H1 (cell line): Measurements from ENCODE around the gene MYH11.

ENCODE experiments used
- CBX5 ChIP-seq: fragments of 300-800, 300-1000 bp; sonication (generic); IDR thresholded peaks from 2 replicates; pipeline ENCODE4 v1.7.1; 2016; ENCODE audit warnings: antibody characterized with exemption, low read length, low read depth
- CEBPB ChIP-seq: IDR thresholded peaks from 2 replicates; pipeline ENCODE4 v1.6.1; 2012; ENCODE audit warnings: low read depth, low read length
- CREB1 ChIP-seq: IDR thresholded peaks from 2 replicates; pipeline ENCODE4 v1.6.1; 2012; ENCODE audit warnings: inconsistent platforms
- EP300 ChIP-seq, 2 experiments: IDR thresholded peaks; 1 replicate in 1 of 2; 2 replicates in 1 of 2; pipeline ENCODE4 v1.6.1; 2011 to 2012; ENCODE audit warnings: low read depth in 2 of 2, low read length in 2 of 2, mild to moderate bottlenecking in 2 of 2, borderline replicate concordance in 1 of 2, inconsistent platforms in 1 of 2, moderate library complexity in 1 of 2
- GABPA ChIP-seq: IDR thresholded peaks from 2 replicates; pipeline ENCODE4 v1.6.1; 2011; ENCODE audit warnings: mild to moderate bottlenecking, low read length, moderate library complexity, borderline replicate concordance; ENCODE audit not compliant: insufficient read depth
- HDAC6 ChIP-seq: IDR thresholded peaks from one replicate; pipeline ENCODE4 v1.7.1; 2012; ENCODE audit warnings: low read depth, mild to moderate bottlenecking, inconsistent platforms, low read length, moderate library complexity
- POLR2AphosphoS5 ChIP-seq: IDR thresholded peaks from 2 replicates; pipeline ENCODE4 v1.6.1; 2011; ENCODE audit warnings: low read depth, low read length
- RAD21 ChIP-seq, 2 experiments: IDR thresholded peaks in 1 of 2; conservative IDR thresholded peaks in 1 of 2; 2 replicates each; pipeline ENCODE4 v1.6.1; 2011; ENCODE audit warnings: low read depth in 2 of 2, low read length in 2 of 2, improper control_type of control experiment in 1 of 2, inconsistent platforms in 1 of 2, mild to moderate bottlenecking in 1 of 2, moderate library complexity in 1 of 2
- TAF1 ChIP-seq: IDR thresholded peaks from 2 replicates; pipeline ENCODE4 v1.6.1; 2011; ENCODE audit warnings: mild to moderate bottlenecking, low read depth, low read length
- TF ChIP-seq, protein P1 (sequence below), 3 experiments: IDR thresholded peaks; 1 replicate in 2 of 3; 2 replicates in 1 of 3; pipeline versions ENCODE4 v1.5.1 to v1.6.1; 2011; ENCODE audit warnings: low read length in 3 of 3, mild to moderate bottlenecking in 3 of 3, inconsistent platforms in 2 of 3, low read depth in 1 of 3, moderate library complexity in 1 of 3; ENCODE audit not compliant: insufficient read depth in 1 of 3; ENCODE audit errors: control extremely low read depth in 1 of 3
- TF ChIP-seq, protein P2 (sequence below): IDR thresholded peaks from 2 replicates; pipeline ENCODE4 v1.6.1; 2011; ENCODE audit warnings: low read length, improper control_type of control experiment

DNA sequence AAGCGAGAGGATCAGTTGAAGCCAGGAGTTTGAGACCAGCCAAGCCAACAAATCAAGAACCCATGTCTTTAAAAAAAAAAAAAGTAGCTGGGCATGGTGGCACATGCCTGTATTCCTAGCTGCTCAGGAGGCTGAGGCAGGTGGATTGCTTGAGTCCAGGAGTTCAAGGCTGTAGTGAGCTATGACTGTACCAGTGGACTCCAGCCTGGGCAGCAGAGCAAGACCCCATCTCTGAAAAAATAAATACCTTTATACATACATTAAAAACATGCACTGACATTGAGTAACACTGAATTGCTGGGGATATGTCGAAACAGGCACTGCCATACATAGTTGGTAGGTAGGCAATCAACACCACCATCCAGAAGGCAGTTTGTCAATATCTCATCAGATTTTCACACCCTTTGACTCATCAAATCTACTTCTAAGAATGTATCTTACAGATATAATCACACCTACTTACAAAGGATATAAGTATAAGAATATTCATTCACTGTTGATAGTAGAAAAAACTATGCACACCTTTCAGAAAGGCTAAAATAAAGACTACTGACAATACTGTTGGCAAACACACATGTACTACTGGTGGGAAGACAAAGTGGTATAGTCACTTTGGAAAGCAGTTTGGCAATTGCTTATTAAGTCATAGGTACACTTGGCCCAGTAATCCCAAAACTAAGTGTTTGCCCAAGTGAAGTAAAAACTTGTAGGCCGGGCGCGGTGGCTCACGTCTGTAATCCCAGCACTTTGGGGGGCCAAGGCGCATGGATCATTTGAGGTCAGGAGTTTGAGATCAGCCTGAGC lies 37.9 kb upstream of the MYH11 start:
- TF ChIP-seq CREB1 (no peak), POLR2AphosphoS5 (no peak), CEBPB (no peak), EP300 (IDR thresholded peaks at IDR 0.05; ENCODE audit: borderline replicate concordance in 1 of 2, low read depth in 2 of 2, low read length in 2 of 2) (no peak), RAD21 (IDR thresholded peaks at IDR 0.05 in 1 of 2, conservative IDR thresholded peaks at IDR 0.05 in 1 of 2; ENCODE audit: low read depth in 2 of 2, low read length in 2 of 2) (no peak), GABPA (no peak), CBX5 (no peak), TAF1 (no peak), HDAC6 (no peak)
- TF ChIP-seq, protein P1, sequence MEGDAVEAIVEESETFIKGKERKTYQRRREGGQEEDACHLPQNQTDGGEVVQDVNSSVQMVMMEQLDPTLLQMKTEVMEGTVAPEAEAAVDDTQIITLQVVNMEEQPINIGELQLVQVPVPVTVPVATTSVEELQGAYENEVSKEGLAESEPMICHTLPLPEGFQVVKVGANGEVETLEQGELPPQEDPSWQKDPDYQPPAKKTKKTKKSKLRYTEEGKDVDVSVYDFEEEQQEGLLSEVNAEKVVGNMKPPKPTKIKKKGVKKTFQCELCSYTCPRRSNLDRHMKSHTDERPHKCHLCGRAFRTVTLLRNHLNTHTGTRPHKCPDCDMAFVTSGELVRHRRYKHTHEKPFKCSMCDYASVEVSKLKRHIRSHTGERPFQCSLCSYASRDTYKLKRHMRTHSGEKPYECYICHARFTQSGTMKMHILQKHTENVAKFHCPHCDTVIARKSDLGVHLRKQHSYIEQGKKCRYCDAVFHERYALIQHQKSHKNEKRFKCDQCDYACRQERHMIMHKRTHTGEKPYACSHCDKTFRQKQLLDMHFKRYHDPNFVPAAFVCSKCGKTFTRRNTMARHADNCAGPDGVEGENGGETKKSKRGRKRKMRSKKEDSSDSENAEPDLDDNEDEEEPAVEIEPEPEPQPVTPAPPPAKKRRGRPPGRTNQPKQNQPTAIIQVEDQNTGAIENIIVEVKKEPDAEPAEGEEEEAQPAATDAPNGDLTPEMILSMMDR (IDR thresholded peaks at IDR 0.05; ENCODE audit: control extremely low read depth in 1 of 3, insufficient read depth in 1 of 3, low read depth in 1 of 3, low read length in 3 of 3): no peak
- TF ChIP-seq, protein P2, sequence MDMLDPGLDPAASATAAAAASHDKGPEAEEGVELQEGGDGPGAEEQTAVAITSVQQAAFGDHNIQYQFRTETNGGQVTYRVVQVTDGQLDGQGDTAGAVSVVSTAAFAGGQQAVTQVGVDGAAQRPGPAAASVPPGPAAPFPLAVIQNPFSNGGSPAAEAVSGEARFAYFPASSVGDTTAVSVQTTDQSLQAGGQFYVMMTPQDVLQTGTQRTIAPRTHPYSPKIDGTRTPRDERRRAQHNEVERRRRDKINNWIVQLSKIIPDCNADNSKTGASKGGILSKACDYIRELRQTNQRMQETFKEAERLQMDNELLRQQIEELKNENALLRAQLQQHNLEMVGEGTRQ: no peak
